ENCODE results near the gene FAM161B.

FAM161B gene

GRCh38 chr14:73968885-73969284 is 19.0 kb upstream of the FAM161B start:
- H3K4me2 ChIP-seq: no peak overlapping the region
- H3K9ac ChIP-seq: no peak overlapping the region
- no peaks in the 10 kb centered on the region for H3K27me3 ChIP-seq (ENCODE audit: insufficient read depth, low read depth)
- no peak for TF ChIP-seq CTCF (conservative IDR thresholded peaks at IDR 0.05; ENCODE audit: low read depth, low read length)
- H4K20me1 ChIP-seq (ENCODE audit: insufficient read depth): no peaks in the 10 kb centered on the region
- no peaks in the 10 kb centered on the region for H3K36me3 ChIP-seq (ENCODE audit: insufficient read depth)
- H2AFZ ChIP-seq (ENCODE audit: low read depth): no peak overlapping the region
- H3K4me1 ChIP-seq (ENCODE audit: low read depth, poor library complexity, severe bottlenecking): no peaks in the 10 kb centered on the region
- H3K4me3 ChIP-seq (IDR thresholded peaks at IDR 0.05; ENCODE audit: insufficient read depth, low read depth, low read length): no peak overlapping the region
- H3K27ac ChIP-seq: no peak overlapping the region
- H3K79me2 ChIP-seq (ENCODE audit: insufficient read depth, low read depth): no peaks in the 10 kb centered on the region

DNA sequence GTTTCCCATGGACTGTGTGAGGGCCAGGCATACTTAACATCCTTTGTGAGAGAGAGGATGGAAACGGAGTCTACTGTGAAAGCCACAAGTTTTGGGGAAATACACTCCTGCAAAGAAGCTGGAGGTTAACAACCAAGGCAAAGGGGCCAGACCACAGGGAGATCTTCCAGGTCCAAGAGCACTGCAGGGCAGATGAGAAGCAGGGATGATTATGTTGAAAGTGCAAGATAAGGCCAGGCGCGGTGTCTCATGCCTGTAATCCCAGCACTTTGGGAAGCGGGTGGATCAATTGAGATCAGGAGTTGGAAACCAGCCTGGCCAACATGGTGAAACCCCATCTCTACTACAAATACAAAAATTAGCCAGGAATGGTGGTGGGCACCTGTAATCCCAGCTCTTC is 15.3 kb upstream of the FAM161B start:
- Histone ChIP-seq H2AFZ (ENCODE audit: low read depth) (no peak overlapping the region), H3K4me3 (IDR thresholded peaks at IDR 0.05; ENCODE audit: insufficient read depth, low read depth, low read length) (no peak overlapping the region), H3K27ac (no peak overlapping the region), H3K27me3 (ENCODE audit: insufficient read depth, low read depth) (no peaks in the 10 kb centered on the region), H3K9ac (no peak overlapping the region), H4K20me1 (ENCODE audit: insufficient read depth) (no peaks in the 10 kb centered on the region), H3K79me2 (ENCODE audit: insufficient read depth, low read depth) (no peaks in the 10 kb centered on the region), H3K4me2 (no peak overlapping the region), H3K36me3 (ENCODE audit: insufficient read depth) (no peaks in the 10 kb centered on the region), H3K4me1 (ENCODE audit: low read depth, poor library complexity, severe bottlenecking) (no peaks in the 10 kb centered on the region)
- TF ChIP-seq CTCF (conservative IDR thresholded peaks at IDR 0.05; ENCODE audit: low read depth, low read length): no peak

GRCh38 chr14:73961192-73961591 is 11.3 kb upstream of the FAM161B start:
- H3K9ac ChIP-seq: no peak overlapping the region
- H4K20me1 ChIP-seq (ENCODE audit: insufficient read depth): no peaks in the 10 kb centered on the region
- H3K27me3 ChIP-seq (ENCODE audit: insufficient read depth, low read depth): no peaks in the 10 kb centered on the region
- TF ChIP-seq CTCF (conservative IDR thresholded peaks at IDR 0.05; ENCODE audit: low read depth, low read length): no peak
- H3K4me1 ChIP-seq (ENCODE audit: low read depth, poor library complexity, severe bottlenecking): no peaks in the 10 kb centered on the region
- H3K79me2 ChIP-seq (ENCODE audit: insufficient read depth, low read depth): no peaks in the 10 kb centered on the region
- H2AFZ ChIP-seq (ENCODE audit: low read depth): no peak overlapping the region
- H3K4me2 ChIP-seq: no peak overlapping the region
- no peak overlapping the region for H3K27ac ChIP-seq
- H3K4me3 ChIP-seq (IDR thresholded peaks at IDR 0.05; ENCODE audit: insufficient read depth, low read depth, low read length): no peak overlapping the region
- H3K36me3 ChIP-seq (ENCODE audit: insufficient read depth): no peaks in the 10 kb centered on the region

GRCh38 chr14:73958591-73958990 is 8.7 kb upstream of the FAM161B start:
- no peak for TF ChIP-seq CTCF (conservative IDR thresholded peaks at IDR 0.05; ENCODE audit: low read depth, low read length)
- H3K4me1 ChIP-seq (ENCODE audit: low read depth, poor library complexity, severe bottlenecking): no peaks in the 10 kb centered on the region
- H2AFZ ChIP-seq (ENCODE audit: low read depth): no peak overlapping the region
- no peak overlapping the region for H3K9ac ChIP-seq
- no peak overlapping the region for H3K4me3 ChIP-seq (IDR thresholded peaks at IDR 0.05; ENCODE audit: insufficient read depth, low read depth, low read length)
- no peaks in the 10 kb centered on the region for H3K36me3 ChIP-seq (ENCODE audit: insufficient read depth)
- H3K79me2 ChIP-seq (ENCODE audit: insufficient read depth, low read depth): no peaks in the 10 kb centered on the region
- no peak overlapping the region for H3K27ac ChIP-seq
- no peaks in the 10 kb centered on the region for H3K27me3 ChIP-seq (ENCODE audit: insufficient read depth, low read depth)
- no peak overlapping the region for H3K4me2 ChIP-seq
- no peaks in the 10 kb centered on the region for H4K20me1 ChIP-seq (ENCODE audit: insufficient read depth)

- Histone ChIP-seq H4K20me1 (ENCODE audit: insufficient read depth) (no peaks in the 10 kb centered on the region), H3K4me2 (no peak overlapping the region), H3K4me3 (IDR thresholded peaks at IDR 0.05; ENCODE audit: insufficient read depth, low read depth, low read length) (no peak overlapping the region), H3K79me2 (ENCODE audit: insufficient read depth, low read depth) (no peaks in the 10 kb centered on the region), H3K4me1 (ENCODE audit: low read depth, poor library complexity, severe bottlenecking) (no peaks in the 10 kb centered on the region), H2AFZ (ENCODE audit: low read depth) (no peak overlapping the region), H3K27me3 (ENCODE audit: insufficient read depth, low read depth) (no peaks in the 10 kb centered on the region), H3K9ac (no peak overlapping the region), H3K27ac (no peak overlapping the region), H3K36me3 (ENCODE audit: insufficient read depth) (no peaks in the 10 kb centered on the region)
- TF ChIP-seq CTCF (conservative IDR thresholded peaks at IDR 0.05; ENCODE audit: low read depth, low read length): no peak
Measured at GRCh38 chr14:73955674-73956073, 5.8 kb upstream of the FAM161B start.

Data from KMS-11 (cell line).